HepG2 (cell line): Measurements from ENCODE around the gene DLX6. TPM values are rescaled to one million over a fixed set of nuclear protein-coding genes. Genes with fewer than 3 reads are reported as not detected.

ENCODE experiments used
- BRCA1 ChIP-seq: sonication (generic); formaldehyde crosslinking; IDR thresholded peaks from 2 replicates; pipeline ENCODE4 v1.4.0; 2020; ENCODE audit warnings: missing genetic modification reagents
- CHD4 ChIP-seq: fragments of 200-600 bp; sonication (generic); IDR thresholded peaks from 2 replicates; pipeline ENCODE4 v1.7.0; 2017; ENCODE audit warnings: mild to moderate bottlenecking, low read length, borderline replicate concordance
- GPN1 ChIP-seq: sonication (generic); formaldehyde crosslinking; IDR thresholded peaks from 2 replicates; pipeline ENCODE4 v1.5.1; 2020; ENCODE audit warnings: missing genetic modification reagents, borderline replicate concordance
- IRX3 ChIP-seq: sonication (generic); formaldehyde crosslinking; IDR thresholded peaks from 2 replicates; pipeline ENCODE4 v1.8.1; 2023; ENCODE audit warnings: mild to moderate bottlenecking, low read depth, missing genetic modification reagents, borderline replicate concordance
- MBD4 ChIP-seq: IDR thresholded peaks from 2 replicates; pipeline ENCODE4 v1.6.1; 2012; ENCODE audit warnings: low read length, inconsistent platforms, borderline replicate concordance
- RORA ChIP-seq: sonication (generic); formaldehyde crosslinking; IDR thresholded peaks from 2 replicates; pipeline ENCODE4 v1.5.0; 2020; ENCODE audit warnings: mild to moderate bottlenecking, missing genetic modification reagents, moderate library complexity
- SRF ChIP-seq: IDR thresholded peaks from 2 replicates; pipeline ENCODE4 v1.6.1; 2011; ENCODE audit warnings: mild to moderate bottlenecking, low read depth, low read length, moderate library complexity
- SYNCRIP ChIP-seq: fragments of 200-400 bp; formaldehyde crosslinking; IDR thresholded peaks from 2 replicates; pipeline ENCODE4 v1.6.1; 2018; ENCODE audit warnings: mild to moderate bottlenecking, low read depth, low read length; ENCODE audit not compliant: insufficient read depth
- TOPORS ChIP-seq: sonication (generic); formaldehyde crosslinking; IDR thresholded peaks from 2 replicates; pipeline ENCODE4 v1.8.0; 2023; ENCODE audit warnings: mild to moderate bottlenecking, missing genetic modification reagents
- ZBTB10 ChIP-seq: sonication (generic); formaldehyde crosslinking; IDR thresholded peaks from 2 replicates; pipeline ENCODE4 v1.4.0; 2020; ENCODE audit warnings: missing genetic modification reagents, borderline replicate concordance
- ZNF235 ChIP-seq: sonication (generic); formaldehyde crosslinking; IDR thresholded peaks from 2 replicates; pipeline ENCODE4 v1.8.1; 2023; ENCODE audit warnings: mild to moderate bottlenecking, missing genetic modification reagents, borderline replicate concordance
- ZNF251 ChIP-seq: sonication (generic); formaldehyde crosslinking; IDR thresholded peaks from 2 replicates; pipeline ENCODE4 v1.9.0; 2021; ENCODE audit warnings: mild to moderate bottlenecking, missing genetic modification reagents
- ZNF432 ChIP-seq: sonication (generic); formaldehyde crosslinking; IDR thresholded peaks from 2 replicates; pipeline ENCODE4 v1.5.0; 2020; ENCODE audit warnings: missing genetic modification reagents, mild to moderate bottlenecking, borderline replicate concordance
- ZNF468 ChIP-seq: sonication (generic); formaldehyde crosslinking; IDR thresholded peaks from 2 replicates; pipeline ENCODE4 v1.8.0; 2022; ENCODE audit warnings: mild to moderate bottlenecking, moderate library complexity, missing genetic modification reagents
- ZNF550 ChIP-seq: sonication (generic); formaldehyde crosslinking; IDR thresholded peaks from 2 replicates; pipeline ENCODE4 v1.4.0; 2020; ENCODE audit warnings: mild to moderate bottlenecking, missing genetic modification reagents, borderline replicate concordance
- ZNF556 ChIP-seq: sonication (generic); formaldehyde crosslinking; IDR thresholded peaks from 2 replicates; pipeline ENCODE4 v1.4.0; 2020; ENCODE audit warnings: mild to moderate bottlenecking, missing genetic modification reagents, borderline replicate concordance
- ZNF558 ChIP-seq: sonication (generic); formaldehyde crosslinking; IDR thresholded peaks from 2 replicates; pipeline ENCODE4 v1.9.0; 2022; ENCODE audit warnings: mild to moderate bottlenecking, missing genetic modification reagents, borderline replicate concordance
- ZNF570 ChIP-seq: sonication (generic); formaldehyde crosslinking; IDR thresholded peaks from 2 replicates; pipeline ENCODE4 v1.4.0; 2020; ENCODE audit warnings: mild to moderate bottlenecking, missing genetic modification reagents, borderline replicate concordance
- ZNF614 ChIP-seq: IDR thresholded peaks from 2 replicates; pipeline ENCODE4 v1.6.1; 2018; ENCODE audit warnings: missing biosample characterization, missing genetic modification reagents, inconsistent platforms, borderline replicate concordance
- ZNF746 ChIP-seq: sonication (generic); formaldehyde crosslinking; IDR thresholded peaks from 2 replicates; pipeline ENCODE4 v1.8.0; 2022; ENCODE audit warnings: mild to moderate bottlenecking, missing genetic modification reagents
- polyA plus RNA-seq, 8 experiments: library from polyadenylated mRNA; depleted of rRNA in 3 of 8; stranded (reverse) in 7 of 8; unstranded in 1 of 8; fragments of >200 nt; fragmentation: Illumina TruSeq in 4 of 8; extraction: Trizol in 4 of 8; gene quantifications; 2 replicates each; pipeline versions ENCODE4 v1.2.1 to v1.2.3, GENCODE V29; 2011 to 2016; ENCODE audit warnings: low read depth in 4 of 8, missing spikeins in 1 of 8, mixed read lengths in 1 of 8; ENCODE audit not compliant: insufficient read depth in 1 of 8
- total RNA-seq, 5 experiments: library from RNA; depleted of rRNA; stranded (reverse); fragments of >200 nt; fragmentation: Illumina TruSeq; extraction: Trizol; gene quantifications; 2 replicates each; pipeline ENCODE4 v1.2.3, GENCODE V29; 2016; ENCODE audit warnings: low read depth in 1 of 5
- TF ChIP-seq, protein P1 (sequence below): sonication (generic); formaldehyde crosslinking; IDR thresholded peaks from 2 replicates; pipeline ENCODE4 v1.8.1; 2023; ENCODE audit warnings: missing genetic modification reagents, mild to moderate bottlenecking, borderline replicate concordance
- TF ChIP-seq, protein P2 (sequence below): sonication (generic); formaldehyde crosslinking; IDR thresholded peaks from 2 replicates; pipeline ENCODE4 v1.5.0; 2020; ENCODE audit warnings: mild to moderate bottlenecking, missing genetic modification reagents
- TF ChIP-seq, protein P3 (sequence below): IDR thresholded peaks from 2 replicates; pipeline ENCODE4 v1.6.1; 2016; ENCODE audit warnings: missing compliant biosample characterization, missing genetic modification reagents, borderline replicate concordance
- TF ChIP-seq, protein P4 (sequence below): sonication (generic); formaldehyde crosslinking; IDR thresholded peaks from 2 replicates; pipeline ENCODE4 v1.8.1; 2023; ENCODE audit warnings: mild to moderate bottlenecking, missing genetic modification reagents

Gene DLX6
- total and polyA plus RNA-seq, 2 of the 13 experiments (the other 11 are each of a cell fraction or from before 2014, with no cell fraction given): 3.5 to 5.5 TPM

- TF ChIP-seq ZNF550 (CRISPR knock-in tag) (no peak), SYNCRIP (no peak), TOPORS (CRISPR knock-in tag) (no peak; the same call in 1 of the 2 replicates), ZNF570 (CRISPR knock-in tag) (no peak), IRX3 (CRISPR knock-in tag) (peak; percentile 29; the same call in 1 of the 2 replicates), CHD4 (peak; percentile 45; the same call in 1 of the 2 replicates), SRF (no peak), ZNF432 (CRISPR knock-in tag) (no peak), ZNF558 (CRISPR knock-in tag) (no peak; the same call in 1 of the 2 replicates), ZBTB10 (CRISPR knock-in tag) (peak; percentile 78), ZNF556 (CRISPR knock-in tag) (0 out of 2 replicates have a peak, but pooled peaks have one; percentile 64), MBD4 (peak; percentile 80), ZNF746 (CRISPR knock-in tag) (no peak), ZNF468 (no peak), GPN1 (CRISPR knock-in tag) (no peak), ZNF614 (CRISPR knock-in tag) (peak; percentile 74; the same call in 1 of the 2 replicates), ZNF235 (CRISPR knock-in tag) (no peak), ZNF251 (no peak), RORA (no peak), BRCA1 (CRISPR knock-in tag) (no peak)
- TF ChIP-seq, protein P1, sequence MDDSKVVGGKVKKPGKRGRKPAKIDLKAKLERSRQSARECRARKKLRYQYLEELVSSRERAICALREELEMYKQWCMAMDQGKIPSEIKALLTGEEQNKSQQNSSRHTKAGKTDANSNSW (CRISPR knock-in tag): no peak
- TF ChIP-seq, protein P2, sequence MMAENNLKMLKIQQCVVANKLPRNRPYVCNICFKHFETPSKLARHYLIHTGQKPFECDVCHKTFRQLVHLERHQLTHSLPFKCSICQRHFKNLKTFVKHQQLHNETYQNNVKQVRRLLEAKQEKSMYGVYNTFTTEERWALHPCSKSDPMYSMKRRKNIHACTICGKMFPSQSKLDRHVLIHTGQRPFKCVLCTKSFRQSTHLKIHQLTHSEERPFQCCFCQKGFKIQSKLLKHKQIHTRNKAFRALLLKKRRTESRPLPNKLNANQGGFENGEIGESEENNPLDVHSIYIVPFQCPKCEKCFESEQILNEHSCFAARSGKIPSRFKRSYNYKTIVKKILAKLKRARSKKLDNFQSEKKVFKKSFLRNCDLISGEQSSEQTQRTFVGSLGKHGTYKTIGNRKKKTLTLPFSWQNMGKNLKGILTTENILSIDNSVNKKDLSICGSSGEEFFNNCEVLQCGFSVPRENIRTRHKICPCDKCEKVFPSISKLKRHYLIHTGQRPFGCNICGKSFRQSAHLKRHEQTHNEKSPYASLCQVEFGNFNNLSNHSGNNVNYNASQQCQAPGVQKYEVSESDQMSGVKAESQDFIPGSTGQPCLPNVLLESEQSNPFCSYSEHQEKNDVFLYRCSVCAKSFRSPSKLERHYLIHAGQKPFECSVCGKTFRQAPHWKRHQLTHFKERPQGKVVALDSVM (CRISPR knock-in tag): no peak
- TF ChIP-seq, protein P3, sequence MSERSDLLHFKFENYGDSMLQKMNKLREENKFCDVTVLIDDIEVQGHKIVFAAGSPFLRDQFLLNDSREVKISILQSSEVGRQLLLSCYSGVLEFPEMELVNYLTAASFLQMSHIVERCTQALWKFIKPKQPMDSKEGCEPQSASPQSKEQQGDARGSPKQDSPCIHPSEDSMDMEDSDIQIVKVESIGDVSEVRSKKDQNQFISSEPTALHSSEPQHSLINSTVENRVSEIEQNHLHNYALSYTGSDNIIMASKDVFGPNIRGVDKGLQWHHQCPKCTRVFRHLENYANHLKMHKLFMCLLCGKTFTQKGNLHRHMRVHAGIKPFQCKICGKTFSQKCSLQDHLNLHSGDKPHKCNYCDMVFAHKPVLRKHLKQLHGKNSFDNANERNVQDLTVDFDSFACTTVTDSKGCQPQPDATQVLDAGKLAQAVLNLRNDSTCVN (CRISPR knock-in tag): 0 out of 2 replicates have a peak, but pooled peaks have one; percentile 30
- TF ChIP-seq, protein P4, sequence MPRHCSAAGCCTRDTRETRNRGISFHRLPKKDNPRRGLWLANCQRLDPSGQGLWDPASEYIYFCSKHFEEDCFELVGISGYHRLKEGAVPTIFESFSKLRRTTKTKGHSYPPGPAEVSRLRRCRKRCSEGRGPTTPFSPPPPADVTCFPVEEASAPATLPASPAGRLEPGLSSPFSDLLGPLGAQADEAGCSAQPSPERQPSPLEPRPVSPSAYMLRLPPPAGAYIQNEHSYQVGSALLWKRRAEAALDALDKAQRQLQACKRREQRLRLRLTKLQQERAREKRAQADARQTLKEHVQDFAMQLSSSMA (CRISPR knock-in tag): no peak
These were observed 34.6 kb upstream of the DLX6 start (continued) for GRCh38 chr7:96970739-96971138.
